Glutamatergic neuron (in vitro differentiated cells): ENCODE data around the gene ST8SIA4. TPM values are rescaled to one million over a fixed set of nuclear protein-coding genes. Genes with fewer than 3 reads are reported as not detected.

ENCODE experiments used
- DNase-seq: peaks from one replicate; pipeline ENCODE4 v3.0.0; 2022
- H3K27ac Mint-ChIP-seq: one replicate; pipeline ENCODE4 v1.8.0; 2020; ENCODE audit warnings: mild to moderate bottlenecking, mixed read lengths, inconsistent platforms; ENCODE audit not compliant: unreplicated experiment
- H3K27me3 Mint-ChIP-seq: one replicate; pipeline ENCODE4 v1.8.0; 2020; ENCODE audit warnings: mild to moderate bottlenecking, moderate library complexity, mixed read lengths, inconsistent platforms; ENCODE audit not compliant: unreplicated experiment
- H3K36me3 Mint-ChIP-seq: one replicate; pipeline ENCODE4 v1.8.0; 2020; ENCODE audit warnings: mild to moderate bottlenecking, mixed read lengths, inconsistent platforms; ENCODE audit not compliant: unreplicated experiment
- H3K4me1 Mint-ChIP-seq: one replicate; pipeline ENCODE4 v1.8.0; 2020; ENCODE audit warnings: mild to moderate bottlenecking, low read depth, mixed read lengths, inconsistent platforms; ENCODE audit not compliant: unreplicated experiment
- H3K4me3 Mint-ChIP-seq: one replicate; pipeline ENCODE4 v1.8.0; 2020; ENCODE audit warnings: mild to moderate bottlenecking, mixed read lengths, inconsistent platforms; ENCODE audit not compliant: unreplicated experiment
- H3K9me3 Mint-ChIP-seq: one replicate; pipeline ENCODE4 v1.8.0; 2020; ENCODE audit warnings: mild to moderate bottlenecking, moderate library complexity, mixed read lengths, inconsistent platforms; ENCODE audit not compliant: unreplicated experiment
- CTCF ChIP-seq: fragments of 200-600 bp; sonication (generic); IDR thresholded peaks from one replicate; pipeline ENCODE4 v1.5.0; 2021; ENCODE audit not compliant: partially characterized antibody, unreplicated experiment
- total RNA-seq: library from RNA; stranded (reverse); fragmentation: NEBNext Ultra II Directional; extraction: Animal tissue kit (Norgen Biotek cat#: 25700); gene quantifications from one replicate; pipeline ENCODE4 v1.2.1, GENCODE V29; 2021; ENCODE audit not compliant: unreplicated experiment

Gene ST8SIA4
- total RNA-seq, 1 donor from 2014 or later = 12.6 TPM

DNA sequence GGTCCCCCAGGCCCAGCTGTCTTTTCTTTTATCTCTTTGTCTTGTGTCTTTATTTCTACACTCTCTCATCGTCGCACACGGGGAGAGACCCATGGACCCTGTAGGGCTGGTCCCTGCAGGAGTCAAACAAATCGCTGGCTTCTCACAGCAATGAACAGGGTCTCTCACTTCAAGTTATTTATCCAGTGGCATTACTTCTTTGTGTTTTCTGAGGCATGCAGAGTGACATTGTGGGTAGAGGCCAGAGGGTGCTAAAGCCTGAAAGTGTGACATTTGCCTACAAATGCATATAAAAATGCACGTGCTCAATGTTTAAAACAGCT lies 127.6 kb downstream of the ST8SIA4 start:
- Mint-ChIP-seq H3K27me3 (peaks cover 2% of the 10 kb centered on the region), H3K27ac (no peak overlapping the region), H3K4me1 (peaks cover 16% of the 10 kb centered on the region)

DNA sequence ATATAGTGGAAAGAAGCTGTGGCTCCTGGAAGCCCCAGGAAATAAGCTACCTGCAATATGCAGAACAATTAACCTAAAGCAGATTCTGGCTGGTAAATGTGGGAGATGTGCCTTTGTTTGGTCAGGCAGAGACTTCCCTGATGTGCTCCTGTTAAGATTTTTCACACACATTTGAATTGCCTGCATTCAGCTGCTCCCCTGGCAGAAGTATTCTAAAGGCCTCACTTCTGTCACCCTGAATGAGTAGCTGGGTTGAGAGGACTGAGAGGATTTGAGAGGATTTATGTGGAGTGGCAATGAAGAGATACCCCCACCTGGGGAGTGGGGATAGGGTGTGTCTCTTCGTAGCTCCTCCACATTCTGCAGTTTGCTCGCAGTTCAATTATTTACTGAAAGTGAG lies 130.5 kb downstream of the ST8SIA4 start:
- no peak for DNase-seq
- H3K27ac Mint-ChIP-seq = no peak overlapping the region
- TF ChIP-seq CTCF = no peak
- peaks cover 2% of the 10 kb centered on the region for H3K9me3 Mint-ChIP-seq
- no peak overlapping the region for H3K4me3 Mint-ChIP-seq
- H3K27me3 Mint-ChIP-seq = peaks cover 2% of the 10 kb centered on the region
- H3K4me1 Mint-ChIP-seq = peaks cover 3% of the 10 kb centered on the region
- peaks cover 5% of the 10 kb centered on the region for H3K36me3 Mint-ChIP-seq

More for the DNA sequence above, 127.6 kb downstream of the ST8SIA4 start:
- no peak for DNase-seq
- peaks cover 5% of the 10 kb centered on the region for H3K36me3 Mint-ChIP-seq
- peaks cover 5% of the 10 kb centered on the region for H3K9me3 Mint-ChIP-seq
- no peak for TF ChIP-seq CTCF
- H3K4me3 Mint-ChIP-seq = no peak overlapping the region

GRCh38 chr5:100772006-100772405 lies 131.1 kb downstream of the ST8SIA4 start:
- H3K4me3 Mint-ChIP-seq = no peak overlapping the region
- H3K9me3 Mint-ChIP-seq = peaks cover 2% of the 10 kb centered on the region
- H3K36me3 Mint-ChIP-seq = peaks cover 5% of the 10 kb centered on the region
- no peak for TF ChIP-seq CTCF
- DNase-seq = no peak
- no peak overlapping the region for H3K27ac Mint-ChIP-seq
- H3K27me3 Mint-ChIP-seq = peaks cover 2% of the 10 kb centered on the region
- peaks cover 3% of the 10 kb centered on the region for H3K4me1 Mint-ChIP-seq

- no peak overlapping the region for H3K27ac Mint-ChIP-seq
- DNase-seq = no peak
- H3K9me3 Mint-ChIP-seq = peaks cover 2% of the 10 kb centered on the region
- H3K36me3 Mint-ChIP-seq = peaks cover 5% of the 10 kb centered on the region
- no peak overlapping the region for H3K4me3 Mint-ChIP-seq
- H3K27me3 Mint-ChIP-seq = peaks cover 2% of the 10 kb centered on the region
- peaks cover 3% of the 10 kb centered on the region for H3K4me1 Mint-ChIP-seq
- TF ChIP-seq CTCF = no peak
Measured at GRCh38 chr5:100771181-100771580, 131.9 kb downstream of the ST8SIA4 start.

DNA sequence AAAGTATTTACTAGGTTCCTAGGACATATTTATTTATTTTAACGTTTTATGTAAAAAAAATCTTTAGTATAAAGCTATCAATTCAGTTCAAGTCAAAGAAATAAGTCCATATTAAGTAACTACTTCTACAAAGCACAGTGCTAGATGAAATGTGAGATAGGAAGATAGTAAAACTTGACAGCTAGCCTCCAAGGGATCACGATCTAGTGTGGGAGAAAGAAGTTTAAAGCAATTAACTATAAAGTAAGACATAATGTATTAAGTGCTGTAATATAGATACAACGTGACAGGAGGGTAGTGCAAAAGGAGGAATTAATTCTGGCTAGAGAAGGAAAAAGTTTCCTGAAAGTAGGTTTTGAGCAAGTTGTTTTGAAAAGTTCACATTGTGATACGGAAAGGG lies 134.9 kb downstream of the ST8SIA4 start:
- Mint-ChIP-seq H3K4me3 (no peak overlapping the region), H3K4me1 (peaks cover 3% of the 10 kb centered on the region), H3K36me3 (no peaks in the 10 kb centered on the region), H3K9me3 (peaks cover 2% of the 10 kb centered on the region), H3K27me3 (no peaks in the 10 kb centered on the region), H3K27ac (no peak overlapping the region)
- no peak for TF ChIP-seq CTCF
- no peak for DNase-seq
